ENCODE data around the gene MYL7. TPM values are rescaled to one million over a fixed set of nuclear protein-coding genes. Genes with fewer than 3 reads are reported as not detected.
"Not testable (repeated sequence)": the region's sequence is repeated elsewhere in the genome, so short reads cannot be mapped to it uniquely, and the experiment has no call there.

The MYL7 gene
- total RNA-seq = not detected

DNA sequence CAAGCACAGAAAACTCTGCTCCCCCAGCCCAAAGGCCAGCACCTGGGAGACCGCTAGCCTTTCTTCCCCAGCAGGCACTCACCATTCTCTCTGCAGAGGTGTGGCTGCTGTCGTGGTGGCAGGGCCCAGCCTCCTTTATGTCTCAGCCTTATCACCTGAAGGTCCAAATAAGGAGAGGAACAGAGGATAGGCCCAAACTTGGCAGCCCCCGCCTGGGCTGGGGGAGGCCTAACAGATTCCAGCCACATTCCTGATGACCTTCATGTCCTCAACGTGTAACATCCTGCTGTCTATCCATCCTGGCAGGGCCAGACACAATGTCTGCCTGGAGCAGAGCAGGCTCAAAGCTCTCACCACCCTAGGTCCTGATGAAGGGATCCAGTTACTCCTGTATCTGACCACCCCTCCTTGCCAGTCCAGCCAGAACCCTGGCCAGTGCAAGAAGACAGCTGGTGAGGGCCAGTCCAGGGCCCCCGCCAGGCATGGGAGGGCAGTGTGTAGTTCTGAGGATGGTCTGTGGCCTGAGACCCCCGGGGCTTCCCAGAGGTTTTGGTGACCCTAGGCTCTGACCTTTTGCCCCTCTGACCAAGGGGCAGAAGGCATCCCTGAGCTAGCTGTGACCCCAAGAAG, at the start of gene MYL7:
Gene MYL7, minus strand, starts transcription at position 112 of the 630 bp plus-strand sequence. Its CDS starts 27 bp downstream, at position 85.
- no peak for DNase-seq (ENCODE audit: low spot score)

DNA sequence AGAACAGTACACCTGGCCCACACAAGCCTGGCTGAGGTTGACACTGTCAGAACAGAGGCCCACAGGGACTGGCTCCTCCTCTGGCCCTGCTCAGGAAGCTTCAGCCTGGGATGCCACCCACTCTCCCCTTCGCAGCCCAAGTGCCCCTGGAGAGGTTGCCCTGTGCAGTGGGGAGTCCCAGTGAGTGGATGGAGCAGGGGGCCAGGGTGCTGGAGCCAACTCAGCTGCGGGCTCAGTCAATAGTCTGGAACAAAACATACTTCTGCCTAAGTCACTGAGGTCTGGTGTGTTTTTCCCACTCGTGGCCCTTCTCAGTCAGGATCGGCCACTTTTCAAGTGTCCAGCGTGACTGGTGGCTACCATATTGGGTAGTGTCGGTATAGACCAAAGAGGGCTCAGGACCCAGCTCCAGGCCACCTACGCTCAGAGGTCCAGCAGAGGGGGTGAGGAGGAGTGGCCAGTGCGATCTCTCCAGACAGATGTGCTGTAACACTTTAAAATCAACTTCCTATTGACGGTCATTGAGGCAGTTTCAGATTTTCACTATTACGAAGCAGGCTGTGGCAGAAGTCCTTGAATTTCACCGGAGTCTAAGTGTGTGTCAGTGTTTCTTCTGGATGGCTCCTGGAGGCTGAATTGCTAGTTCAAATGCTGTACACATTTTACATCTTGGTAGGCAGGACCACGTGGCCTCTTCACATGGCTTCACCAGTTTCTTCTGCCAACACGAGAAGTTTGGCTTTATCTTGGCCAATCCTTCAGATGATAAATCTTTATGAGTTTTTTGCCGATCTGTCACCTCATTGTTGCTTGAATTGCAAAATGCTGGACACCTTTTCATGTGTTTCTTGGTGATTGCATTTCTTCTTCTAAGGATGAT, 49.1 kb upstream of the MYL7 start:
- DNase-seq (ENCODE audit: low spot score) = no peak

DNA sequence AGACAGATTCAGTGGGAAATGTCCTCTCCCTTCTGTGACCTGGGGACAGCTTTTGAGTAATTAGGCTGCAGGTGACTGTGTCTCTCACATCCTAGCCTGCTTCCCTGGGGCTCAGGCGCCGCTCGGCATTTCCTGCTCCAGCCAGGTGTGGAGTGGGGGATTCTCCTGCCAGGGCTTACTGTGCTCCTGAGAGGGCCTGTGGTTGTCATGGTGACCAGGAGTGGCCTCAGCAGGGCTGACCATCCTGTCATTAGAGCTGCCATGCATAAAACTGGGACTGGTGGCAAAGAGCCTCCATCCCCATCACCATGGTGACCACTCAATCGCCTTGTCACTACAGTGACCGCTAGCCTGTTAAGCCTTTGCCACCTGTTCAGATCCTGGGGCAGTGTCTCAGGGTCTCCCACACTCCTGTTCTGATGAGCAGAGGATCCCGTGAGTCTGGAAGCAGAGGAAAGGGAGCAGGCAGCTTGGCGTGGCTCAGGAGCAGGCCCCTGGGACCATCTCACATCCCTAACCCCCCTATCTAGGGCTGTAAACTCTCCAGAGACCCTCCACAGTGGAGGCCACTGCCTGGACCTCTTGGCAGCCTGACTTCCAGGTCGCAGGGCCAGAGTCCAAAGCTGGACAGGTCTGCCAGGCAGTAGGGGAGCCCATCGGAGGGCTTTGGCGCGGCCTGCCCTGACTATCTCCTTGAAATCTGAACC, 48.3 kb upstream of the MYL7 start, which contains the start of gene GCK:
Gene GCK, minus strand, starts transcription at position 154 of the 707 bp plus-strand sequence. CDS start 486 bp downstream, outside the sequence.
- no peak for DNase-seq (ENCODE audit: low spot score)

GRCh38 chr7:44188480-44189225, 47.5 kb upstream of the MYL7 start:
- DNase-seq (ENCODE audit: low spot score) = no peak

DNA sequence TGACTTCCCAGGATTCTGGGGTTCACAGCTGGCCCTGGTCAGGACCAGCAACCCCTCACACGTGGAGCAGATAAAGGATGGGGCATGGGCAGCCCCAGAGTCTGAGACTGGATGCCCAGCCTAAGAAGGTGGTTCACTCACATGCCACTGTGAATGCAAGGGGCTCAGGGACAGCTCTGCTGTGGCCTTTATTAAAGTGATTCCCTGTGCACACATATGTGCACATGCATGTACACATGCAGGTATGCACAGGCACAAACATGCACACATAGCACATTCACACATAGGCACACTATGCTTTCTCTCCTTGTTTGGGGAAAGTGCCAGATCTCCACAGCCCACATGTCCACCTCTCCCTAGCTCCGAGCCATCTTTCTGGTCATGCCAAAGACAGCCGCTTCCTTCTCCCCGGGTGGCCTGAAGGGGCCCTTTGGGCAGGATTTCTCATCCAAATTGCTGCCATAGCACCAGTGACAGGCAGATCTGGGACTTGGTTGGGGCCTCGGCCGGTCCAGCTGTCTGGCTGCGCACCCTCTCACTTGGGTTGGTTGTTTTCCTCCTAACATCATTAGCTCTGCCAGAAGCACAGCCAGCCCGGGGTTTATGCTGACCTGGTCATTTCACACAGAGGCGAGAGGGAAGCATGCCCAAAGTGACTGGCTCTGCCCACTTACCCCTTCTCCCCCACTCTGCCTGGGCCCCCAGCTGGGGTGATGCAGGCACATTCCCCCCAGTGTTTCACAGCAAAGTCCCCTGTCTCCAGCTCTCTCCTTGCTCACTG, 46.7 kb upstream of the MYL7 start:
- no peak for DNase-seq (ENCODE audit: low spot score)

- DNase-seq (ENCODE audit: low spot score) = no peak
These were observed 45.6 kb upstream of the MYL7 start for GRCh38 chr7:44186736-44187135.

DNA sequence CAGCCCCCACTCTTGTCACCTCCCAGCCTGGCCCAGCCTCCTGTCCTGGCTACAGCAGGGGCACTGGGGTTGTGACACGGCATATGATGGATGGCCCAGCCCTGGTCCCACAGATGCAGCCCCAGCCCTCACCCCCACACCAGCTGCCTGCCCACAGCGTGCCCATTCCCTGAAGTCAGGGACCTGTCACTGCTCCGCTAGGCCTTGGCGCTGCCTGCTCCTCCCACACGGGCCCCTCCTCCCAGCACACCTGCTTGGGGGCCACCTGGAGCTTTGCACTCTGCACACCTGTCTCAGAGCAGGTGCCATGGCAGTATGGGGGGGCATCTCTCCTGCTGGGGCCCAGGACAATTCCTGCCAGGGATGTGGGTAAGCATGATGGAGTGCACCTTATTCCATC, 44.6 kb upstream of the MYL7 start:
- DNase-seq (ENCODE audit: low spot score) = no peak

DNA sequence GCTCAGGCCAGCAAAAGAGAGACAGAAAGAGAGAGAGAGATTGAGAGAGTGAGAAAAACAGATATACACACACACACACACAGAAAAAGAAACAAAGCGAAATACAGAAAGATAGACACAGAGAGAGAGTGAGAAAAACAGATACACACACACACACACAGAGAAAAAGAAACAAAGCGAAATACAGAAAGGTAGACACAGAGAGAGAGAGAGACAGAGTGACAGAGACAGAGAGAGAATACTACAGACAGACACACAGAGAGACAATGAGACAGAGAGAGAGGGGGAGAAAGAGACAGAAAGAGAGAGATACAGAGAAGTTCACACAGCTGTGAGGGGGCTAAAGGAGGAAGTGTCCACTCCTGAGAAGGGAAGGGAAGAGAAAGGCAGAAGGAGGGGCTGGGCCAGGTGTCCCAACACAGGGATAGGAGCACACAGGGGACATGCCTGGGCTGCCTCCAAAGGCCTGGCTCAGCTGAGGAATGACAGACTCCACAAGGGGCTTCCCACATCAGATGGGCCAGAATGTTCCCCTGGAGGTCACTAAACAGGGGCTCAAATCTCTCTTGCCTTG, 43.8 kb upstream of the MYL7 start:
- DNase-seq (ENCODE audit: low spot score) = no peak

DNA sequence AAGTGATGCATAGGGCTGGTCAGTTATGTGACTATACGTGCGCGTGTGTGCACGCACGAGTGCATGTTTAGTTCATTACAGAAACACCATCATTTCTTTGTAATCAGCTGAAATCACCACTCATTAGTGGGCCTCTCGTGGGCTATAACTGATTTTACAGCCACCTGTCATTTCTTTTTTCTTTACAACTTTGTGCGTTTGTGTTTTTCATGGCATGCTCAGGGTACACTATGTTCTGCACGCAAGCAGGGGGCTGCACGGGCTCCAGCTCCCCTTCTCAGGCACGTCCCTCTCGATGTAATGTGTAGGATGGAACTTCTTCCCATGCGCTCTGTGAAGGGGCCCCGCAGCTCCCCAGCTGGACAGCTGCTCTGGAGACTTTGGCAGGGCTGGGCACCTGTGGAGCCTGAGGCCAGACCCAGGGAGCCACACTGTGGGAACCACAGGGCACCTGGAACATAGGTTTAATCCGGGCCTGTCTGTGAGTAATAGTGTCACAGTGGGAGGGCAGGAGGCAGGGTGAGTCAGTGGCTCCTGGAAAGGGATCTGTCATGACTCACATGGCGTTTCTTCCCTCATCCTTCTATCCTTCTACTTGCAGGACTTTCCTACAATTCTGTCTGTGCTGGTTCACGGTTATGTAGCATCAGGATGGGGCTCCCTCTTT, 43.2 kb upstream of the MYL7 start:
- no peak for DNase-seq (ENCODE audit: low spot score)

DNA sequence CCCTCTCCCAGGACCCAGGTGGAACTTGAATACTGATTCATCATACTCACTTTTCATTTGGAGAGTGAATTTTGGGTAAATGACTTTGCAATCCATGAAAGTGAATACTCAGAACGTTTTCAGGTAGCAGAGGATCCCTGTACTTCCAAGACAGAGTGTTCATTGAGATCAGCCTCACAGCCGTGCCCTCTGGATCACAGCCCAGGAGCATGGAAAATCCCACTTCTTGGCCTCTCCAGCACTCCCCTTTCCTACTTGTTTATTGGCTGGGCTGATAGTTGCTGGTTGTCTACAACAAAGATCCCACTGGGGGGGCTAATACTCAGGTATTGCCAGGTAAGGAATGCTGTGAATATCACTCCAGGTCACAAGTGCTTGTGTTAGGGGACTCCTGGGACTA, 42.3 kb upstream of the MYL7 start:
- no peak for DNase-seq (ENCODE audit: low spot score)

- no peak for DNase-seq (ENCODE audit: low spot score)
These were observed 41.7 kb upstream of the MYL7 start for GRCh38 chr7:44182827-44183226.

DNA sequence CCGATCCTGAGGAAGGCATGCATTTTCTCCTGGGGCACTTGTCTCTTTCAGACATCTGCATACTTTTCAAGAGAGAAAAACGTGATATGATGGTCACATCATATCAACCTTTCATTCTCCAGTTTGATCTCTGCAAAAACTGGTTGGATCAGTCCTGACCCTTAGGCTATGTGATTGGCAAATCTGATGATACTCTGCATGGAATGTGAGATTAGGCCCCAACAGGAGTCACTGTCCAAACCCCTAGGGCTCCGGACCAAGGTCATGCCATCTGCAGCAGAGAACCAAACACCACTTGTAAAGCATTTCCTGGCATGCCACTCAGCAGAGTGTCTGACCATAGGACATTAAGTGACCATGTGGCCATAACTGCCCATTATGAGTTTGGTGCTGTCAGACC, 39.5 kb upstream of the MYL7 start:
- no peak for DNase-seq (ENCODE audit: low spot score)

DNA sequence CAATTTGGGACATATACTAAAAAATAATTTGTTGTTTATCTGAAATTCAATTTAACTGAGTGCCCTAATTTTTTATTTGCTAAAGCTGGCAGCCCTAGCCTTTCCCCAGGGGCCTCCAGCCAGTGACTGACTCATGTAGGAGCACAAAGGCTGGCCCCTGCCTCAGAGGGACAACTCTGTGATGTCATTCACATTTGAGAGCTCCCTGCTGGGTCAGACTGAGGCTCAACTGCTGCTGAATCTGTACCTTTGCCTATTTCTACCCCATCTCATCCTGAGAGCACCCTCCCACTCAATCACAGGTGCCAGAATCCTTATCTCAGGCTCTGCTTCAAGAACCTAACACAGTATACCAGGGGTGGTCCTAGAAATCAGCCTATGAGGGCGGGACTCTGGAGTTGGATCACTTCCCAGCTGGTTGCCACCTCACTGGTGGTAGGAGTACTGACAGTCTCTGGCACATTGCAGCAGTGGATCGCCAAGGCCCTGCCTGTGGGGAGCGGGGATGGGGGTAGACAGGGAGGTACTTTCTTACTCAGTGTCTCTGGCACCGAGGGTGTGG, 36.5 kb upstream of the MYL7 start:
- no peak for DNase-seq (ENCODE audit: low spot score)

DNA sequence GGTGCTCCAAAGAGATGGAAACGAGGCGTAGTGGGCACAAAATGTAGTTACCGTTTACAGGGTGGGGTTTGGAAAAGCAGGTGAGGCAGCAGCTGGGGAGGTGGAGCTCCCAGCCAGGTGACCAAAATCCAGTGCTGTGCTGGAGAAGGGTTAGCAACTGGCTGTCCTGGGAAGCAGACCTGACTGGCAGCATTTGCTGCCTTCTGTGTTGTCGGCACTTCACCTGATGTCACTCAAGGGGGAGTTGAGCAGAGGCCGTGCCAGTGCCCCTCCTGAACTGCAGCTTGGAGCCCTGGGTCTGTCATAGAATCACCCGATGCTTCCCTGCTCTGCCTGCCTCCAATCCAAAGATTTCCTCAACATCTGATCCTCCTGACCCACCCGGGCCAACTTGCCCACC, 35.4 kb upstream of the MYL7 start:
- DNase-seq (ENCODE audit: low spot score) = no peak

GRCh38 chr7:44175730-44176129, 34.6 kb upstream of the MYL7 start:
- no peak for DNase-seq (ENCODE audit: low spot score)

DNA sequence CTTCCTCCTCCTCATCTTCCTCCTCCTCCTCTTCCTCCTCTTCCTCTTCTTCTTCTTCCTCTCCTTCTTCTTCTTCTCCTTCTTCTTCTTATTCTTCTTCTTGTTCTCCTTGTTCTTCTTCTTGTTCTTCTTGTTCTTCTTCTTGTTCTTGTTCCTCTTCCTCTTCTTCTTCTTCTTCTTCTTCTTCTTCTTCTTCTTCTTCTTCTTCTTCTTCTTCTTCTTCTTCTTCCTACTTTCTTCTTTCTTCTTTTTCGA, 33.5 kb upstream of the MYL7 start:
- not testable (repeated sequence) for DNase-seq (ENCODE audit: low spot score)

DNA sequence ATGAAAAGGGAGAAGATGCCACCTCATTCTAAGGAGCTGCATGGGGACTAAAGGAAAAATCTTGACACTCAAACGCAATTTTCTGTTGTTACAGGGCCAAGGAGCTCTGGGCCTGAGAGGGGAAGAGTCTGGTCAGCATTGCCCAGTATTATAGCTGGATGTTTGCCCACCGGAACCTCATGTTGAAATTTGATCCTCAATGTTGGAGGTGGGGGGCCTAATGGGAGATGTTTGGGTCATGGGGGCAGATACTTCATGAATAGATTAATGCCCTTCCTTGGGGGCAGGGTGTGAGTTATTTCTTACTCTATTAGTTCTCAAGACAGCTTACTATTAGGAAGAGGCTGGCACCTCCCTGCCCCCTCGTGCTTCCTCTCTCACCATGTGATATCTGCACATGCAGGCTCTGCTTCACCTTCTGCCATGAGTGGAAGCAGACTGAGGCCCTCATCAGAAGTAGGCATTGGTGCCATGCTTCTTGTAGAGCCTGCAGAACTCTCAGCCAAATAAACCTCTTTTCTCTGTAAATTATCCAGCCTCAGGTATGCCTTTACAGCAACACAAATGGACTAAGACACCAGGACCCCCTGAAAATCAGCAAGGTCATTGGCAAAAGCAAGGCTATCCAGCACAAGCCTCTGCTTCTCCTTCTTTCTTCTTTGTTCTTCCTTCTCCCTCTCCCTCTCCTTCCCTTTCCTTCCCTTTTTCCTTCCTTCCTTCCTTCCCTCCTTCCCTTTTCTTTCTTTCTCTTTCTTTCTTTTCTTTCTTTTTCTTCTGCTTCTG, 33.0 kb upstream of the MYL7 start:
- no peak for DNase-seq (ENCODE audit: low spot score)

GRCh38 chr7:44172803-44173424, 31.8 kb upstream of the MYL7 start:
- DNase-seq (ENCODE audit: low spot score) = no peak

- no peak for DNase-seq (ENCODE audit: low spot score)
These were observed 31.2 kb upstream of the MYL7 start for GRCh38 chr7:44172352-44172751.

Data from mucosa of gallbladder (tissue), 1 donor.